Loucy (cell line): ENCODE results near the gene HMX1.

ENCODE experiments used
- CTCF ChIP-seq: fragments of 200-600 bp; sonication (generic); conservative IDR thresholded peaks from 2 replicates; pipeline ENCODE4 v1.5.1; 2014; ENCODE audit warnings: mild to moderate bottlenecking, antibody characterized with exemption, low read length
- EZH2phosphoT487 ChIP-seq: fragments of 200-600 bp; IDR thresholded peaks from 2 replicates; pipeline ENCODE4 v1.6.1; 2018; ENCODE audit warnings: antibody characterized with exemption, mild to moderate bottlenecking, moderate library complexity, borderline replicate concordance

DNA sequence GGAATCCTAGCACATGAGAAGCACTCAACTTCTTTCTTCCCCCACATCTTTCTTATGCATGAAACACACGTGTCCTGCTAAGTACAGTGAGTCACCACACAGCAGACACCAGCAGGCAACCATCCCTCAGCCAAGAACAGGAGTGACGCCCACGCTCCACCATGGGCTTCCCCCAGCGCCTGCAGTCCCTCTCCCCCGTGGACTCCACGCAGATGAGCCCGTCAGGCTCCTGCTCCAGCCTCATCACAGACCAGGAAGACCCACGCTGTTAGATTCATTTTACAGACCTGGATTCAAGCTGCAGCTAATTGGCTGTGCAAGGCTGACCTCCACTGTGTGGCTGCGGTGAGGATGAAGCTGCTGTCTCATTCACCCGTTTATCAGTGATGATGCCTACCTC lies 16.7 kb downstream of the HMX1 start:
- TF ChIP-seq CTCF: no peak
- no peak for TF ChIP-seq EZH2phosphoT487
